GM12878 (cell line): ENCODE data around the gene MYH10. TPM values are rescaled to one million over a fixed set of nuclear protein-coding genes. Genes with fewer than 3 reads are reported as not detected.

ENCODE experiments used
- ATAC-seq: fragments of 200-7000 bp; cut with Tn5 transposase; 3 replicates; pipeline ENCODE4 v1.9.1; 2020; ENCODE audit warnings: mild to moderate bottlenecking, moderate library complexity
- BruUV-seq: library from RNA; stranded (reverse); fragments of 400-500 nt; replicated peaks from 2 replicates; lab custom pipeline; 2021; lab: Mats Ljungman, UMichigan
- CTCF ChIA-PET: fragments of 300-600 bp; sonication (Branson Sonifier 250); formaldehyde crosslinking; extraction: SDS; loops from one replicate; lab custom pipeline; 2021; ENCODE audit warnings: inconsistent platforms; lab: Yijun Ruan, JAX
- POLR2A ChIA-PET: fragments of 350-600 bp; formaldehyde crosslinking; extraction: SDS; loops from one replicate; lab custom pipeline; 2021; ENCODE audit warnings: inconsistent platforms; lab: Charles Lee
- RAD21 ChIA-PET: fragments of 300-600 bp; sonication (Branson Sonifier 250); formaldehyde crosslinking; loops from one replicate; lab custom pipeline; 2023; ENCODE audit warnings: antibody characterized with exemption; ENCODE audit not compliant: unreplicated experiment; lab: Charles Lee
- SMC1A ChIA-PET: fragments of 300-600 bp; sonication (Branson Sonifier 250); formaldehyde crosslinking; loops from one replicate; lab custom pipeline; 2023; ENCODE audit not compliant: unreplicated experiment, uncharacterized antibody; lab: Charles Lee
- DNase-seq: peaks from one replicate; pipeline ENCODE4 v3.0.0-alpha.2; 2011; ENCODE audit warnings: low read depth, low spot score
- FAIRE-seq: peaks from 3 replicates; lab custom pipeline; 2011; peaks lifted over from hg19 to GRCh38; lab: Jason Lieb, UNC
- H2AFZ ChIP-seq: 2 replicates; pipeline ENCODE4 v1.6.0; 2011; ENCODE audit warnings: low read depth, low read length, control low read depth; ENCODE audit not compliant: control insufficient read depth
- H3K27ac ChIP-seq: 2 replicates; pipeline ENCODE4 v1.5.1; 2011; ENCODE audit warnings: control low read depth; ENCODE audit not compliant: control insufficient read depth, insufficient read depth
- H3K27me3 ChIP-seq, 2 experiments: replicated peaks in 1 of 2; 2 replicates each; pipeline versions ENCODE4 v1.6.0 to v1.6.1; 2011; ENCODE audit warnings: low read length in 1 of 2; ENCODE audit not compliant: control insufficient read depth in 2 of 2, insufficient read depth in 2 of 2
- H3K36me3 ChIP-seq, 2 experiments: 2 replicates each; pipeline ENCODE4 v1.5.1; 2011; ENCODE audit warnings: low read length in 1 of 2; ENCODE audit not compliant: control insufficient read depth in 2 of 2, insufficient read depth in 2 of 2
- H3K4me1 ChIP-seq: 2 replicates; pipeline ENCODE4 v1.6.1; 2011; ENCODE audit warnings: mild to moderate bottlenecking, low read length, moderate library complexity, mixed read lengths; ENCODE audit not compliant: control insufficient read depth, insufficient read depth
- H3K4me2 ChIP-seq: 2 replicates; pipeline ENCODE4 v1.6.0; 2011; ENCODE audit warnings: control low read depth; ENCODE audit not compliant: control insufficient read depth, insufficient read depth
- H3K4me3 ChIP-seq: fragments of 200-600 bp; sonication (generic); 2 replicates; pipeline ENCODE4 v1.5.1; 2016
- H3K79me2 ChIP-seq: 2 replicates; pipeline ENCODE4 v1.6.0; 2011; ENCODE audit warnings: low read length; ENCODE audit not compliant: control insufficient read depth, insufficient read depth
- H3K9ac ChIP-seq: 2 replicates; pipeline ENCODE4 v1.8.0; 2011; ENCODE audit warnings: low read length, control low read depth, mixed read lengths; ENCODE audit not compliant: control insufficient read depth, insufficient read depth
- H3K9me3 ChIP-seq: replicated peaks from 3 replicates; pipeline ENCODE4 v1.5.1; 2011; ENCODE audit warnings: mild to moderate bottlenecking, low read length; ENCODE audit not compliant: control insufficient read depth, insufficient read depth
- H4K20me1 ChIP-seq: 2 replicates; pipeline ENCODE4 v1.6.0; 2011; ENCODE audit not compliant: control insufficient read depth, insufficient read depth
- ASH2L ChIP-seq: fragments of 300-600, 200-600 bp; sonication (generic); IDR thresholded peaks from 2 replicates; pipeline ENCODE4 v1.6.1; 2017; ENCODE audit warnings: low read depth, mild to moderate bottlenecking, borderline replicate concordance
- BRCA1 ChIP-seq: IDR thresholded peaks from 2 replicates; pipeline ENCODE4 v1.6.1; 2011; ENCODE audit warnings: low read depth, low read length, improper control_type of control experiment
- CBX5 ChIP-seq: sonication (generic); IDR thresholded peaks from 2 replicates; pipeline ENCODE4 v1.6.1; 2016; ENCODE audit warnings: low read depth, moderate library complexity, mild to moderate bottlenecking, inconsistent platforms
- E4F1 ChIP-seq: fragments of 450-650 bp; IDR thresholded peaks from 2 replicates; pipeline ENCODE4 v1.6.1; 2018; ENCODE audit warnings: borderline replicate concordance, mild to moderate bottlenecking; ENCODE audit not compliant: partially characterized antibody
- ELK1 ChIP-seq: IDR thresholded peaks from 2 replicates; pipeline ENCODE4 v1.6.1; 2012; ENCODE audit warnings: low read depth, low read length, improper control_type of control experiment
- ESRRA ChIP-seq: IDR thresholded peaks from 2 replicates; pipeline ENCODE4 v1.6.1; 2012; ENCODE audit warnings: mild to moderate bottlenecking, low read length, improper control_type of control experiment
- FOXK2 ChIP-seq: fragments of 450-650 bp; IDR thresholded peaks from 2 replicates; pipeline ENCODE4 v1.6.1; 2017; ENCODE audit warnings: mild to moderate bottlenecking, moderate library complexity
- HDAC6 ChIP-seq: fragments of 200-600 bp; sonication (generic); IDR thresholded peaks from one replicate; pipeline ENCODE4 v1.8.0; 2017; ENCODE audit warnings: antibody characterized with exemption; ENCODE audit not compliant: unreplicated experiment
- MYC ChIP-seq: IDR thresholded peaks from 2 replicates; pipeline ENCODE4 v1.6.1; 2011; ENCODE audit warnings: mild to moderate bottlenecking, low read length, moderate library complexity, inconsistent platforms; ENCODE audit not compliant: insufficient read depth, insufficient replicate concordance, insufficient read length, severe bottlenecking
- NFYA ChIP-seq: IDR thresholded peaks from 2 replicates; pipeline ENCODE4 v1.6.1; 2011; ENCODE audit warnings: low read depth, mild to moderate bottlenecking, low read length, improper control_type of control experiment, borderline replicate concordance
- NR2C1 ChIP-seq: fragments of 450-650 bp; IDR thresholded peaks from 2 replicates; pipeline ENCODE4 v1.6.1; 2017; ENCODE audit warnings: antibody characterized with exemption, mild to moderate bottlenecking, moderate library complexity
- NR2F1 ChIP-seq: fragments of 450-650 bp; conservative IDR thresholded peaks from 2 replicates; pipeline ENCODE4 v1.6.1; 2017; ENCODE audit warnings: mild to moderate bottlenecking
- NRF1 ChIP-seq: conservative IDR thresholded peaks from 2 replicates; pipeline ENCODE4 v1.6.1; 2011; ENCODE audit warnings: mild to moderate bottlenecking, low read depth, low read length, improper control_type of control experiment
- RAD51 ChIP-seq: fragments of 450-650 bp; IDR thresholded peaks from 2 replicates; pipeline ENCODE4 v1.6.1; 2016; ENCODE audit warnings: moderate library complexity, mild to moderate bottlenecking, inconsistent platforms
- RUNX3 ChIP-seq: IDR thresholded peaks from 2 replicates; pipeline ENCODE4 v1.6.1; 2012; ENCODE audit warnings: low read length, inconsistent platforms
- SMAD1 ChIP-seq: fragments of 450-650 bp; IDR thresholded peaks from 2 replicates; pipeline ENCODE4 v1.6.1; 2018; ENCODE audit warnings: mild to moderate bottlenecking, low read depth; ENCODE audit not compliant: partially characterized antibody
- ZNF207 ChIP-seq: fragments of 450-650 bp; IDR thresholded peaks from 2 replicates; pipeline ENCODE4 v1.6.1; 2014; ENCODE audit warnings: antibody characterized with exemption, mild to moderate bottlenecking, borderline replicate concordance
- ZNF24 ChIP-seq: fragments of 450-650 bp; IDR thresholded peaks from 2 replicates; pipeline ENCODE4 v1.6.1; 2017; ENCODE audit warnings: antibody characterized with exemption, mild to moderate bottlenecking
- ZNF622 ChIP-seq: fragments of 450-650 bp; IDR thresholded peaks from 2 replicates; pipeline ENCODE4 v1.6.1; 2017; ENCODE audit warnings: mild to moderate bottlenecking, inconsistent platforms
- WGBS: methylation state at CpG from one replicate; pipeline ENCODE4 v1.1.6; 2016; ENCODE audit warnings: low lambda C conversion rate; ENCODE audit not compliant: insufficient replicate concordance, insufficient coverage; ENCODE audit errors: missing lambda C conversion rate; 5-methylcytosine and 5-hydroxymethylcytosine counted together
- in situ Hi-C: fragments of 300-500 bp; cut with MboI; formaldehyde crosslinking; loops from 9 replicates; pipeline ENCODE4 v1.14.3; 2018; ENCODE audit warnings: mixed read lengths
- intact Hi-C: fragments of 100-400 bp; cut with micrococcal nuclease; formaldehyde crosslinking; loops from one replicate; pipeline ENCODE4 v1.14.2; 2022; ENCODE audit not compliant: unreplicated experiment
- polyA plus RNA-seq, 11 experiments: library from polyadenylated mRNA; depleted of rRNA in 4 of 11; unstranded in 6 of 11; stranded (reverse) in 5 of 11; fragments of >200 nt; fragmentation: Nextera tagmentation in 4 of 11; fragmentation: Illumina TruSeq in 1 of 11; extraction: Ambion mirVana in 4 of 11; extraction: Trizol in 1 of 11; gene quantifications; 1 replicate in 1 of 11; 2 replicates in 10 of 11; pipeline versions ENCODE4 v1.2.1 to v1.2.3, GENCODE V29; 2011 to 2016; ENCODE audit warnings: inconsistent platforms in 2 of 11, missing spikeins in 2 of 11, low read depth in 1 of 11
- total RNA-seq, 4 experiments: library from RNA; depleted of rRNA in 3 of 4; stranded (reverse); fragments of >200 nt in 3 of 4; fragmentation: Illumina TruSeq in 1 of 4; extraction: Trizol in 1 of 4; gene quantifications; 2 replicates each; pipeline versions ENCODE4 v1.2.1 to v1.2.3, GENCODE V29; 2013 to 2021
- TF ChIP-seq, protein P1 (sequence below): IDR thresholded peaks from 2 replicates; pipeline ENCODE4 v1.6.1; 2011; ENCODE audit warnings: low read depth, low read length, improper control_type of control experiment, borderline replicate concordance

MYH10 gene
- total and polyA plus RNA-seq, 10 of the 15 experiments (the other 5 are each of a cell fraction or from before 2014, with no cell fraction given) = 0.33 to 7.1 (median 1.0) TPM

GRCh38 chr17:8639709-8640108 is 9.2 kb upstream of the MYH10 start (continued):
- TF ChIP-seq ELK1 = no peak

- H3K79me2 ChIP-seq = no peaks in the 10 kb centered on the region
- intact Hi-C loops (no loop called here), in situ Hi-C loops (no loop called here)
- no peak for FAIRE-seq
- DNase-seq = no peak
- no peak overlapping the region for H3K4me3 ChIP-seq
- H3K27ac ChIP-seq = no peak overlapping the region
- peaks cover 0 to 6% of the 10 kb centered on the region in 2 experiments; a peak in 2 of 4 replicates for H3K27me3 ChIP-seq
- no peaks in the 10 kb centered on the region for H3K36me3 ChIP-seq
- BruUV-seq = no TSS peak
- TF ChIP-seq SMAD1 (no peak), FOXK2 (no peak), NR2C1 (no peak), RUNX3 (no peak), MYC (no peak), ZNF24 (no peak), E4F1 (no peak), NRF1 (no peak), ASH2L (no peak), ZNF622 (no peak), CBX5 (no peak), BRCA1 (no peak), ZNF207 (no peak), NFYA (no peak), RAD51 (no peak), NR2F1 (no peak), HDAC6 (no peak), ESRRA (no peak)
- TF ChIP-seq, protein P1, sequence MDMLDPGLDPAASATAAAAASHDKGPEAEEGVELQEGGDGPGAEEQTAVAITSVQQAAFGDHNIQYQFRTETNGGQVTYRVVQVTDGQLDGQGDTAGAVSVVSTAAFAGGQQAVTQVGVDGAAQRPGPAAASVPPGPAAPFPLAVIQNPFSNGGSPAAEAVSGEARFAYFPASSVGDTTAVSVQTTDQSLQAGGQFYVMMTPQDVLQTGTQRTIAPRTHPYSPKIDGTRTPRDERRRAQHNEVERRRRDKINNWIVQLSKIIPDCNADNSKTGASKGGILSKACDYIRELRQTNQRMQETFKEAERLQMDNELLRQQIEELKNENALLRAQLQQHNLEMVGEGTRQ = no peak
- no peaks in the 10 kb centered on the region for H4K20me1 ChIP-seq
- POLR2A ChIA-PET = no interaction called here
- CTCF ChIA-PET = no interaction called here
- RAD21 ChIA-PET = no interaction called here
- no peaks in the 10 kb centered on the region for H3K9me3 ChIP-seq
- 4% methylated on average over 3 of the region's 3 CpGs for WGBS
- SMC1A ChIA-PET = no interaction called here
- ATAC-seq = no peak
- H3K4me2 ChIP-seq = no peak overlapping the region
- no peak overlapping the region for H2AFZ ChIP-seq
- no peaks in the 10 kb centered on the region for H3K4me1 ChIP-seq
- H3K9ac ChIP-seq = no peak overlapping the region
Observed at GRCh38 chr17:8632061-8632460, 1.5 kb upstream of the MYH10 start.
